Middle frontal gyrus (tissue), 1 donor: ENCODE results near the gene IL17RC.
"Not testable (repeated sequence)": the region's sequence is repeated elsewhere in the genome, so short reads cannot be mapped to it uniquely, and the experiment has no call there.

ENCODE experiments used
- DNase-seq: peaks from one replicate; pipeline ENCODE4 v3.0.0-alpha.2; 2015; ENCODE audit warnings: low spot score; ENCODE audit errors: extremely low spot score

IL17RC gene

GRCh38 chr3:9895715-9896114 lies 21.2 kb upstream of the IL17RC start:
- not testable (repeated sequence) for DNase-seq

- DNase-seq = not testable (repeated sequence)
Measured at GRCh38 chr3:9896755-9897407, 20.0 kb upstream of the IL17RC start.

- DNase-seq = no peak
Measured at GRCh38 chr3:9897408-9898372, 19.2 kb upstream of the IL17RC start.

- no peak for DNase-seq
Measured at GRCh38 chr3:9898467-9899241, 18.2 kb upstream of the IL17RC start.

- no peak for DNase-seq
Measured at GRCh38 chr3:9899289-9899791, 17.6 kb upstream of the IL17RC start.

GRCh38 chr3:9900965-9901415 lies 15.9 kb upstream of the IL17RC start:
- not testable (repeated sequence) for DNase-seq

GRCh38 chr3:9901967-9902366 lies 14.9 kb upstream of the IL17RC start:
- DNase-seq = no peak

- no peak for DNase-seq
Measured at GRCh38 chr3:9902372-9903237, 14.3 kb upstream of the IL17RC start, which contains the start of gene IL17RE. Gene IL17RE (plus strand): TSS chr3:9902848. CDS start chr3:9902933, 85 bp downstream.

GRCh38 chr3:9903238-9903624 lies 13.7 kb upstream of the IL17RC start:
- DNase-seq = no peak

GRCh38 chr3:9903904-9904303 lies 13.0 kb upstream of the IL17RC start:
- DNase-seq = no peak

- DNase-seq = no peak
Measured at GRCh38 chr3:9906480-9906879, 10.4 kb upstream of the IL17RC start.

- no peak for DNase-seq
Measured at GRCh38 chr3:9908286-9908685, 8.6 kb upstream of the IL17RC start.

- DNase-seq = no peak
Measured at GRCh38 chr3:9909221-9910013, 7.5 kb upstream of the IL17RC start.

- no peak for DNase-seq
Measured at GRCh38 chr3:9911863-9912262, 5.0 kb upstream of the IL17RC start.

- no peak for DNase-seq
Measured at GRCh38 chr3:9912294-9912935, 4.5 kb upstream of the IL17RC start.

GRCh38 chr3:9913601-9914000 lies 3.3 kb upstream of the IL17RC start:
- DNase-seq = no peak

- DNase-seq = no peak
Measured at GRCh38 chr3:9914011-9914410, 2.9 kb upstream of the IL17RC start.

- DNase-seq = no peak
Measured at GRCh38 chr3:9914559-9915253, 2.2 kb upstream of the IL17RC start.
